Thoracic aorta (tissue), 2 donors: ENCODE results near the gene MPG. TPM values are rescaled to one million over a fixed set of nuclear protein-coding genes. Genes with fewer than 3 reads are reported as not detected.
"Not testable (repeated sequence)": the region's sequence is repeated elsewhere in the genome, so short reads cannot be mapped to it uniquely, and the experiment has no call there.

Experiments used
- ATAC-seq: fragments of 150-250 bp; one replicate; pipeline ENCODE4 v1.8.0; 2017; ENCODE audit warnings: low read depth; ENCODE audit not compliant: insufficient number of reproducible peaks, low FRiP score
- DNase-seq: peaks from one replicate; pipeline ENCODE4 v3.0.0-alpha.2; 2020; ENCODE audit warnings: low spot score
- H3K27ac ChIP-seq, 2 donors: fragments of 200-600 bp; sonication (generic); 1 replicate in 1 of 2; 2 replicates in 1 of 2; pipeline ENCODE4 v1.5.1; 2016; ENCODE audit warnings: mild to moderate bottlenecking in 2 of 2, moderate library complexity in 2 of 2
- H3K27me3 ChIP-seq: fragments of 200-600 bp; sonication (generic); replicated peaks from 2 replicates; pipeline ENCODE4 v1.6.0; 2016; ENCODE audit warnings: mild to moderate bottlenecking; ENCODE audit not compliant: insufficient read depth
- H3K36me3 ChIP-seq: fragments of 200-600 bp; sonication (generic); one replicate; pipeline ENCODE4 v1.5.1; 2016
- H3K4me1 ChIP-seq, 2 donors: fragments of 200-600 bp; sonication (generic); 1 replicate in 1 of 2; 2 replicates in 1 of 2; pipeline versions ENCODE4 v1.5.1 to v1.6.0; 2016; ENCODE audit warnings: low read depth in 2 of 2, mild to moderate bottlenecking in 1 of 2; ENCODE audit not compliant: control insufficient read depth in 1 of 2
- H3K4me3 ChIP-seq: fragments of 200-600 bp; sonication (generic); 2 replicates; pipeline ENCODE4 v1.5.1; 2016; ENCODE audit warnings: mild to moderate bottlenecking
- H3K9me3 ChIP-seq: fragments of 200-600 bp; sonication (generic); 2 replicates; pipeline ENCODE4 v1.5.1; 2016
- CTCF ChIP-seq: fragments of 200-600 bp; sonication (generic); IDR thresholded peaks from one replicate; pipeline ENCODE4 v1.5.1; 2019; ENCODE audit warnings: antibody characterized with exemption
- total RNA-seq, 2 donors: library from RNA; depleted of rRNA; stranded (reverse); fragments of >200 nt; gene quantifications; one replicate each; pipeline versions ENCODE4 v1.1.0 to v1.2.3, GENCODE V29; 2016

Gene MPG
- total RNA-seq, 2 donors from 2014 or later = 93.1 to 202 TPM

- Histone ChIP-seq H3K36me3 (no peaks in the 10 kb centered on the region), H3K27me3 (no peaks in the 10 kb centered on the region), H3K27ac (no peak overlapping the region), H3K4me3 (no peak overlapping the region), H3K4me1 (no peaks in the 10 kb centered on the region), H3K9me3 (no peaks in the 10 kb centered on the region)
- ATAC-seq (no peak), DNase-seq (no peak)
- TF ChIP-seq CTCF = no peak
Measured at GRCh38 chr16:35011-35677, 42.9 kb upstream of the MPG start.

- no peak overlapping the region for H3K4me3 ChIP-seq
- H3K9me3 ChIP-seq = no peaks in the 10 kb centered on the region
- no peak for TF ChIP-seq CTCF
- H3K27ac ChIP-seq = no peak overlapping the region
- DNase-seq (no peak), ATAC-seq (no peak)
- H3K27me3 ChIP-seq = no peaks in the 10 kb centered on the region
- no peaks in the 10 kb centered on the region for H3K36me3 ChIP-seq
- H3K4me1 ChIP-seq = no peaks in the 10 kb centered on the region
Measured at GRCh38 chr16:35678-36305, 42.2 kb upstream of the MPG start.

- Histone ChIP-seq H3K36me3 (no peaks in the 10 kb centered on the region), H3K4me1 (no peaks in the 10 kb centered on the region), H3K4me3 (no peak overlapping the region), H3K27ac (no peak overlapping the region), H3K9me3 (no peaks in the 10 kb centered on the region), H3K27me3 (no peaks in the 10 kb centered on the region)
- no peak for ATAC-seq
- DNase-seq = no peak
- no peak for TF ChIP-seq CTCF
Measured at GRCh38 chr16:36336-36984, 41.6 kb upstream of the MPG start.

GRCh38 chr16:37511-37910, 40.5 kb upstream of the MPG start:
- Histone ChIP-seq H3K9me3 (no peaks in the 10 kb centered on the region), H3K4me3 (no peak overlapping the region), H3K36me3 (no peaks in the 10 kb centered on the region), H3K27ac (no peak overlapping the region), H3K27me3 (no peaks in the 10 kb centered on the region), H3K4me1 (no peaks in the 10 kb centered on the region)
- no peak for DNase-seq
- no peak for ATAC-seq
- no peak for TF ChIP-seq CTCF

GRCh38 chr16:38206-38605, 39.8 kb upstream of the MPG start:
- not testable (repeated sequence) for H3K27ac ChIP-seq, DNase-seq

More at GRCh38 chr16:38206-38605, 39.8 kb upstream of the MPG start:
- not testable (repeated sequence) for H3K9me3 ChIP-seq, H3K27me3 ChIP-seq, H3K36me3 ChIP-seq, H3K4me1 ChIP-seq, ATAC-seq, H3K4me3 ChIP-seq
